H9 (cell line): ENCODE data around the gene STK38L. TPM values are rescaled to one million over a fixed set of nuclear protein-coding genes. Genes with fewer than 3 reads are reported as not detected.

Source experiments
- DNase-seq: peaks from one replicate; pipeline ENCODE4 v3.0.0-alpha.2; 2017
- H2AFZ ChIP-seq: one replicate; pipeline ENCODE4 v1.6.1; 2013; ENCODE audit warnings: mild to moderate bottlenecking, low read length, control low read depth, moderate library complexity
- H2AK5ac ChIP-seq: 2 replicates; pipeline ENCODE4 v1.6.1; 2013; ENCODE audit warnings: low read length, control low read depth, mixed read lengths; ENCODE audit not compliant: insufficient read length
- H2BK120ac ChIP-seq: one replicate; pipeline ENCODE4 v1.6.1; 2013; ENCODE audit warnings: low read depth, mild to moderate bottlenecking, low read length, control low read depth, inconsistent platforms; ENCODE audit not compliant: poor library complexity, severe bottlenecking
- H2BK12ac ChIP-seq: 2 replicates; pipeline ENCODE4 v1.6.1; 2013; ENCODE audit warnings: low read length, control low read depth, mixed read lengths, low read depth; ENCODE audit not compliant: insufficient read length
- H2BK15ac ChIP-seq: 2 replicates; pipeline ENCODE4 v1.6.1; 2013; ENCODE audit warnings: low read depth, low read length, control low read depth
- H2BK20ac ChIP-seq: one replicate; pipeline ENCODE4 v1.6.1; 2013; ENCODE audit warnings: low read depth, mild to moderate bottlenecking, low read length, control low read depth, inconsistent platforms; ENCODE audit not compliant: poor library complexity, severe bottlenecking
- H2BK5ac ChIP-seq: 2 replicates; pipeline ENCODE4 v1.6.1; 2013; ENCODE audit warnings: low read length, control low read depth, mixed read lengths; ENCODE audit not compliant: insufficient read length
- H3K14ac ChIP-seq: 2 replicates; pipeline ENCODE4 v1.6.1; 2013; ENCODE audit warnings: low read length, control low read depth; ENCODE audit not compliant: insufficient read depth
- H3K18ac ChIP-seq: 2 replicates; pipeline ENCODE4 v1.6.1; 2013; ENCODE audit warnings: low read depth, mild to moderate bottlenecking, mixed read lengths, low read length, control low read depth; ENCODE audit not compliant: insufficient read length
- H3K23ac ChIP-seq: 2 replicates; pipeline ENCODE4 v1.6.1; 2013; ENCODE audit warnings: low read length, control low read depth, mixed read lengths, low read depth; ENCODE audit not compliant: insufficient read length
- H3K23me2 ChIP-seq: 2 replicates; pipeline ENCODE4 v1.6.1; 2013; ENCODE audit warnings: low read depth, mild to moderate bottlenecking, mixed read lengths, low read length, control low read depth; ENCODE audit not compliant: insufficient read length, poor library complexity, severe bottlenecking
- H3K27ac ChIP-seq: 2 replicates; pipeline ENCODE4 v1.5.1; 2013; ENCODE audit warnings: low read length, control low read depth, mixed read lengths, low read depth; ENCODE audit not compliant: insufficient read length
- H3K27me3 ChIP-seq: 2 replicates; pipeline ENCODE4 v1.6.1; 2013; ENCODE audit warnings: low read length, control low read depth, inconsistent platforms; ENCODE audit not compliant: insufficient read depth
- H3K4ac ChIP-seq: 2 replicates; pipeline ENCODE4 v1.6.1; 2013; ENCODE audit warnings: low read depth, mild to moderate bottlenecking, control low read depth, inconsistent platforms, low read length, moderate library complexity
- H3K4me1 ChIP-seq: 2 replicates; pipeline ENCODE4 v1.6.1; 2013; ENCODE audit warnings: low read length, control low read depth, inconsistent platforms; ENCODE audit not compliant: insufficient read depth
- H3K4me2 ChIP-seq: 2 replicates; pipeline ENCODE4 v1.6.1; 2013; ENCODE audit warnings: low read length, control low read depth, mixed read lengths; ENCODE audit not compliant: insufficient read length, insufficient read depth
- H3K56ac ChIP-seq: 2 replicates; pipeline ENCODE4 v1.6.1; 2013; ENCODE audit warnings: low read depth, mild to moderate bottlenecking, mixed read lengths, low read length, control low read depth; ENCODE audit not compliant: insufficient read length
- H3K79me1 ChIP-seq: 2 replicates; pipeline ENCODE4 v1.6.1; 2013; ENCODE audit warnings: low read depth, mild to moderate bottlenecking, moderate library complexity, low read length, control low read depth, inconsistent platforms; ENCODE audit not compliant: insufficient read depth, poor library complexity, severe bottlenecking
- H3K79me2 ChIP-seq: 2 replicates; pipeline ENCODE4 v1.6.1; 2013; ENCODE audit warnings: low read length, control low read depth, inconsistent platforms; ENCODE audit not compliant: insufficient read depth
- H3K9ac ChIP-seq: 2 replicates; pipeline ENCODE4 v1.6.1; 2013; ENCODE audit warnings: low read length, control low read depth, mixed read lengths; ENCODE audit not compliant: insufficient read length; ENCODE audit errors: extremely low read depth
- H3K9me3 ChIP-seq: one replicate; pipeline ENCODE4 v1.6.1; 2013; ENCODE audit warnings: low read depth, low read length, inconsistent platforms; ENCODE audit not compliant: control insufficient read depth
- H3T11ph ChIP-seq: one replicate; pipeline ENCODE4 v1.6.1; 2013; ENCODE audit warnings: mild to moderate bottlenecking, low read length, control low read depth, inconsistent platforms
- H4K20me1 ChIP-seq: one replicate; pipeline ENCODE4 v1.6.1; 2013; ENCODE audit not compliant: control insufficient read depth, insufficient read length, insufficient read depth
- H4K5ac ChIP-seq: 2 replicates; pipeline ENCODE4 v1.6.1; 2013; ENCODE audit warnings: low read depth, mild to moderate bottlenecking, mixed read lengths, low read length, control low read depth; ENCODE audit not compliant: insufficient read length
- H4K8ac ChIP-seq: replicated peaks from 2 replicates; pipeline ENCODE4 v1.6.1; 2013; ENCODE audit warnings: low read length, control low read depth, mixed read lengths, low read depth; ENCODE audit not compliant: insufficient read length
- H4K91ac ChIP-seq: 2 replicates; pipeline ENCODE4 v1.6.1; 2013; ENCODE audit warnings: low read depth, mild to moderate bottlenecking, moderate library complexity, mixed read lengths, low read length, control low read depth; ENCODE audit not compliant: insufficient read length
- H3K27ac Mint-ChIP-seq, 3 experiments: 2 replicates in 2 of 3; 3 replicates in 1 of 3; pipeline ENCODE4 v1.8.0; 2020 to 2021; ENCODE audit warnings: mixed read lengths in 3 of 3, mild to moderate bottlenecking in 1 of 3, moderate library complexity in 1 of 3
- H3K27me3 Mint-ChIP-seq: 2 replicates; pipeline ENCODE4 v1.8.0; 2021; ENCODE audit warnings: low read depth, mild to moderate bottlenecking, moderate library complexity, mixed read lengths
- H3K36me3 Mint-ChIP-seq, 3 experiments: 2 replicates in 2 of 3; 3 replicates in 1 of 3; pipeline ENCODE4 v1.8.0; 2020 to 2021; ENCODE audit warnings: low read depth in 3 of 3, mixed read lengths in 3 of 3; ENCODE audit not compliant: insufficient read depth in 1 of 3
- H3K4me1 Mint-ChIP-seq, 2 experiments: 2 replicates each; pipeline ENCODE4 v1.8.0; 2020; ENCODE audit warnings: mixed read lengths in 2 of 2
- H3K4me3 Mint-ChIP-seq, 2 experiments: 2 replicates in 1 of 2; 3 replicates in 1 of 2; pipeline ENCODE4 v1.8.0; 2020 to 2021; ENCODE audit warnings: mild to moderate bottlenecking in 2 of 2, mixed read lengths in 2 of 2, moderate library complexity in 1 of 2
- H3K9me3 Mint-ChIP-seq, 2 experiments: 2 replicates in 1 of 2; 3 replicates in 1 of 2; pipeline ENCODE4 v1.8.0; 2020; ENCODE audit warnings: mild to moderate bottlenecking in 2 of 2, mixed read lengths in 2 of 2, moderate library complexity in 1 of 2
- CTCF ChIP-seq: fragments of 200-600 bp; sonication (generic); conservative IDR thresholded peaks from 3 replicates; pipeline ENCODE4 v1.8.0; 2021; ENCODE audit warnings: antibody characterized with exemption, mild to moderate bottlenecking
- WGBS: extraction: QIAGEN DNeasy Blood & Tissue Kit; methylation state at CpG from one replicate; pipeline ENCODE4 v1.1.7; 2013; ENCODE audit warnings: missing lambda C conversion rate, low lambda C conversion rate, mixed read lengths; ENCODE audit not compliant: insufficient read length; ENCODE audit errors: extremely low coverage; 5-methylcytosine and 5-hydroxymethylcytosine counted together
- total RNA-seq: library from RNA; stranded (reverse); gene quantifications from 2 replicates; pipeline ENCODE4 v1.2.1, GENCODE V29; 2021

Gene STK38L
- total RNA-seq, 1 experiment from 2014 or later, result 44.9 TPM

GRCh38 chr12:27217590-27217989 is 26.5 kb upstream of the STK38L start:
- DNase-seq, result no peak
- Histone ChIP-seq H4K8ac (no peak overlapping the region), H3K23me2 (no peaks in the 10 kb centered on the region), H3K79me2 (no peaks in the 10 kb centered on the region), H3K79me1 (no peaks in the 10 kb centered on the region), H3K4me2 (no peak overlapping the region), H2AFZ (no peak overlapping the region), H2AK5ac (no peak overlapping the region), H3K9me3 (no peaks in the 10 kb centered on the region), H3K18ac (no peak overlapping the region), H3K23ac (no peak overlapping the region), H2BK15ac (no peak overlapping the region), H2BK12ac (no peak overlapping the region), H3K56ac (no peak overlapping the region), H4K20me1 (no peaks in the 10 kb centered on the region), H3K27ac (no peak overlapping the region), H4K5ac (no peak overlapping the region), H4K91ac (no peak overlapping the region), H2BK120ac (no peak overlapping the region), H2BK5ac (no peak overlapping the region), H3K4me1 (no peaks in the 10 kb centered on the region), H3K27me3 (no peaks in the 10 kb centered on the region), H3K9ac (no peak overlapping the region), H3K14ac (no peak overlapping the region), H3T11ph (no peak overlapping the region), H3K4ac (no peak overlapping the region), H2BK20ac (no peak overlapping the region)
- no peaks in the 10 kb centered on the region for H3K27me3 Mint-ChIP-seq
- no peak overlapping the region for H3K4me3 Mint-ChIP-seq
- H3K36me3 Mint-ChIP-seq, result no peaks in the 10 kb centered on the region
- no peak overlapping the region for H3K27ac Mint-ChIP-seq
- no peaks in the 10 kb centered on the region for H3K4me1 Mint-ChIP-seq
- no peaks in the 10 kb centered on the region for H3K9me3 Mint-ChIP-seq
- no CpG with 5 or more reads among the region's 2 CpGs for WGBS
- no peak for TF ChIP-seq CTCF
